Endodermal cell (in vitro differentiated cells): ENCODE data around the gene TOM1L1. TPM values are rescaled to one million over a fixed set of nuclear protein-coding genes. Genes with fewer than 3 reads are reported as not detected.

Experiments
- DNase-seq: peaks from one replicate; pipeline ENCODE4 v3.0.0-alpha.2; 2017
- H3K27ac ChIP-seq: 2 replicates; pipeline ENCODE4 v1.5.1; 2013; ENCODE audit warnings: mild to moderate bottlenecking, low read depth, low read length, moderate library complexity
- H3K27me3 ChIP-seq: 2 replicates; pipeline ENCODE4 v1.6.1; 2013; ENCODE audit warnings: mild to moderate bottlenecking, low read length, moderate library complexity; ENCODE audit not compliant: insufficient read depth, control insufficient read depth, poor library complexity, severe bottlenecking
- H3K36me3 ChIP-seq: 2 replicates; pipeline ENCODE4 v1.7.0; 2013; ENCODE audit warnings: mild to moderate bottlenecking, low read length, moderate library complexity; ENCODE audit not compliant: control insufficient read depth, insufficient read depth
- H3K4me1 ChIP-seq: one replicate; pipeline ENCODE4 v1.7.0; 2013; ENCODE audit warnings: low read length; ENCODE audit not compliant: control insufficient read depth, insufficient read depth
- H3K4me3 ChIP-seq: 2 replicates; pipeline ENCODE4 v1.5.1; 2013; ENCODE audit warnings: mild to moderate bottlenecking, low read length, moderate library complexity
- H3K9ac ChIP-seq: 2 replicates; pipeline ENCODE4 v1.6.1; 2013; ENCODE audit warnings: mild to moderate bottlenecking, low read length, moderate library complexity; ENCODE audit not compliant: poor library complexity, severe bottlenecking; ENCODE audit errors: extremely low read depth
- H3K9me3 ChIP-seq: 2 replicates; pipeline ENCODE4 v1.6.1; 2013; ENCODE audit warnings: mild to moderate bottlenecking, low read length, moderate library complexity; ENCODE audit not compliant: control insufficient read depth
- H3K27ac Mint-ChIP-seq: 2 replicates; pipeline ENCODE4 v1.8.0; 2020; ENCODE audit warnings: mixed read lengths
- H3K27me3 Mint-ChIP-seq: 2 replicates; pipeline ENCODE4 v1.8.0; 2021; ENCODE audit warnings: mild to moderate bottlenecking, mixed read lengths; ENCODE audit not compliant: insufficient read depth
- H3K36me3 Mint-ChIP-seq: 2 replicates; pipeline ENCODE4 v1.8.0; 2020; ENCODE audit warnings: low read depth, mixed read lengths
- H3K4me1 Mint-ChIP-seq: 2 replicates; pipeline ENCODE4 v1.8.0; 2020; ENCODE audit warnings: mixed read lengths
- H3K4me3 Mint-ChIP-seq: 2 replicates; pipeline ENCODE4 v1.8.0; 2020; ENCODE audit warnings: mild to moderate bottlenecking, moderate library complexity, mixed read lengths
- H3K9me3 Mint-ChIP-seq: 2 replicates; pipeline ENCODE4 v1.8.0; 2020; ENCODE audit warnings: mild to moderate bottlenecking, mixed read lengths
- CTCF ChIP-seq: fragments of 200-600 bp; sonication (generic); conservative IDR thresholded peaks from 2 replicates; pipeline ENCODE4 v1.5.0; 2021; ENCODE audit warnings: antibody characterized with exemption, mild to moderate bottlenecking
- WGBS, 2 experiments: methylation state at CpG; one replicate each; pipeline versions ENCODE4 v1.1.5 to v1.1.7; 2013; ENCODE audit warnings: missing lambda C conversion rate in 2 of 2, mixed read lengths in 1 of 2; ENCODE audit not compliant: insufficient coverage in 1 of 2, insufficient read length in 1 of 2; 5-methylcytosine and 5-hydroxymethylcytosine counted together
- total RNA-seq, 2 donors: library from RNA; stranded (reverse); fragmentation: NEBNext Ultra II Directional in 1 of 2; extraction: Animal tissue kit (Norgen Biotek cat#: 25700) in 1 of 2; gene quantifications; 2 replicates in 1 of 2; 3 replicates in 1 of 2; pipeline ENCODE4 v1.2.1, GENCODE V29; 2021

The TOM1L1 gene
- total RNA-seq, 2 donors from 2014 or later, result 54.9 to 55.6 TPM

GRCh38 chr17:54864070-54864469 is 36.6 kb upstream of the TOM1L1 start:
- no peak for TF ChIP-seq CTCF
- Mint-ChIP-seq H3K27ac (no peak overlapping the region), H3K9me3 (no peaks in the 10 kb centered on the region), H3K4me3 (no peak overlapping the region), H3K36me3 (no peaks in the 10 kb centered on the region), H3K4me1 (peaks cover 38% of the 10 kb centered on the region), H3K27me3 (no peaks in the 10 kb centered on the region)
- H3K4me3 ChIP-seq, result no peak overlapping the region
- no peaks in the 10 kb centered on the region for H3K9me3 ChIP-seq
- H3K27me3 ChIP-seq, result no peaks in the 10 kb centered on the region
- peaks cover 16% of the 10 kb centered on the region for H3K4me1 ChIP-seq
- 93 to 100% methylated on average over 1 of the region's 1 CpG for WGBS, 2 experiments
- no peak for DNase-seq
- no peak overlapping the region for H3K27ac ChIP-seq
- H3K9ac ChIP-seq, result no peak overlapping the region
- no peaks in the 10 kb centered on the region for H3K36me3 ChIP-seq

- no peak for DNase-seq
- H3K4me1 Mint-ChIP-seq, result peaks cover 34% of the 10 kb centered on the region
- H3K36me3 ChIP-seq, result no peaks in the 10 kb centered on the region
- H3K27ac Mint-ChIP-seq, result no peak overlapping the region
- no peaks in the 10 kb centered on the region for H3K27me3 Mint-ChIP-seq
- TF ChIP-seq CTCF, result no peak
- H3K4me3 Mint-ChIP-seq, result no peak overlapping the region
- no peaks in the 10 kb centered on the region for H3K9me3 ChIP-seq
- H3K4me1 ChIP-seq, result peaks cover 16% of the 10 kb centered on the region
- 88 to 89% methylated on average over 4 to 8 of the region's 8 CpGs for WGBS, 2 experiments
- no peak overlapping the region for H3K4me3 ChIP-seq
- no peaks in the 10 kb centered on the region for H3K36me3 Mint-ChIP-seq
- no peak overlapping the region for H3K9ac ChIP-seq
- H3K27me3 ChIP-seq, result no peaks in the 10 kb centered on the region
- H3K9me3 Mint-ChIP-seq, result no peaks in the 10 kb centered on the region
- no peak overlapping the region for H3K27ac ChIP-seq
Observed at GRCh38 chr17:54864636-54865356, 35.9 kb upstream of the TOM1L1 start.

GRCh38 chr17:54867634-54868033 is 33.0 kb upstream of the TOM1L1 start:
- no peaks in the 10 kb centered on the region for H3K36me3 Mint-ChIP-seq

More at GRCh38 chr17:54867634-54868033, 33.0 kb upstream of the TOM1L1 start:
- no peaks in the 10 kb centered on the region for H3K9me3 ChIP-seq
- no peak for DNase-seq
- H3K27me3 ChIP-seq, result no peaks in the 10 kb centered on the region
- no peaks in the 10 kb centered on the region for H3K36me3 ChIP-seq
- peaks cover 13% of the 10 kb centered on the region for H3K4me1 ChIP-seq
- Mint-ChIP-seq H3K27ac (no peak overlapping the region), H3K9me3 (no peaks in the 10 kb centered on the region), H3K4me3 (no peak overlapping the region), H3K4me1 (peaks cover 20% of the 10 kb centered on the region), H3K27me3 (no peaks in the 10 kb centered on the region)
- no peak overlapping the region for H3K9ac ChIP-seq
- no peak overlapping the region for H3K4me3 ChIP-seq
- TF ChIP-seq CTCF, result no peak
- no peak overlapping the region for H3K27ac ChIP-seq
- WGBS, 2 experiments, result 83 to 95% methylated on average over 1 to 2 of the region's 2 CpGs
